ENCODE measurements around the gene ENO2.
"Not testable (repeated sequence)": the region's sequence is repeated elsewhere in the genome, so short reads cannot be mapped to it uniquely, and the experiment has no call there.

The ENO2 gene

DNA sequence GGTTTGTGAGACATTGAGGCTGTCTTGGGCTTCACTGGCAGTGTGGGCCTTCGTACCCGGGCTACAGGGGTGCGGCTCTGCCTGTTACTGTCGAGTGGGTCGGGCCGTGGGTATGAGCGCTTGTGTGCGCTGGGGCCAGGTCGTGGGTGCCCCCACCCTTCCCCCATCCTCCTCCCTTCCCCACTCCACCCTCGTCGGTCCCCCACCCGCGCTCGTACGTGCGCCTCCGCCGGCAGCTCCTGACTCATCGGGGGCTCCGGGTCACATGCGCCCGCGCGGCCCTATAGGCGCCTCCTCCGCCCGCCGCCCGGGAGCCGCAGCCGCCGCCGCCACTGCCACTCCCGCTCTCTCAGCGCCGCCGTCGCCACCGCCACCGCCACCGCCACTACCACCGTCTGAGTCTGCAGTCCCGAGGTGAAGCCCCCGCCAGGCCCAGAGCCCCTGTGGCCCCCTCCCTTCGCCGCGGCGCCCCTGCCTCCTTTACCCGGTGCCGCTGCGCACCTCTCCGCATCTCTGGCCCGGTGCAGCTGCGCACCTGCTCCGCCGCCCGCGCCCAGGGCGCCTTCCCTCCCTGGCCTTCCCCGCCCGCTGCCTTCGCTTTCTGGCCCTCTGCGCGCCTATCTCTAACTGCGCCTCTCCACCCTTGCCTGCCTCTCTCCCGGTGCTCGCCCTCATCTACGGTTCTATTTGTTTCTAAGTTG is at the start of gene ENO2:
ENO2 (plus strand) TSS at position 335 of the 701 bp plus-strand sequence. CDS start 1,253 bp downstream, outside the sequence.
- DNase-seq (ENCODE audit: low read depth in 3 of 3, low spot score in 1 of 3), result peak; percentile 66 to 73 (median 67)

DNA sequence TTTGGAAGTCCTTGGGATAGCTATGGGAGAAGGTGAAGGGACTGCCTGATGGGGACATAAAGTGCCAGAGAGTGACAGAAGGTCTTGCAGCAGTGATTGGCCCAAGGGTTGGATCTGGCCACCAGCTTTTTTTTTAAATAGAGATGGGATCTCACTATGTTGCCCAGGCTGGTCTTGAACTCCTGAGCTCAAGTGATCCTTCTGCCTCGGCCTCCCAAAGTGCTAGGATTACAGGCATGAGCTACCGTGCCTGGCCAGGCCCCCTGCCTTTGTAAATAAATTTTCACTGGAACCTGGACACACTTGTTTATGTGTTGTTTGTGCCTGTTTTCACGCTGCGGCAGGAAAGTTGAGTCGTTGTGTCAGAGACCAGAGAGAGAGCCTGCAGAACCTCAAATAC is 49.1 kb upstream of the ENO2 start:
- not testable (repeated sequence) for DNase-seq (ENCODE audit: low read depth in 3 of 3, low spot score in 1 of 3)

DNA sequence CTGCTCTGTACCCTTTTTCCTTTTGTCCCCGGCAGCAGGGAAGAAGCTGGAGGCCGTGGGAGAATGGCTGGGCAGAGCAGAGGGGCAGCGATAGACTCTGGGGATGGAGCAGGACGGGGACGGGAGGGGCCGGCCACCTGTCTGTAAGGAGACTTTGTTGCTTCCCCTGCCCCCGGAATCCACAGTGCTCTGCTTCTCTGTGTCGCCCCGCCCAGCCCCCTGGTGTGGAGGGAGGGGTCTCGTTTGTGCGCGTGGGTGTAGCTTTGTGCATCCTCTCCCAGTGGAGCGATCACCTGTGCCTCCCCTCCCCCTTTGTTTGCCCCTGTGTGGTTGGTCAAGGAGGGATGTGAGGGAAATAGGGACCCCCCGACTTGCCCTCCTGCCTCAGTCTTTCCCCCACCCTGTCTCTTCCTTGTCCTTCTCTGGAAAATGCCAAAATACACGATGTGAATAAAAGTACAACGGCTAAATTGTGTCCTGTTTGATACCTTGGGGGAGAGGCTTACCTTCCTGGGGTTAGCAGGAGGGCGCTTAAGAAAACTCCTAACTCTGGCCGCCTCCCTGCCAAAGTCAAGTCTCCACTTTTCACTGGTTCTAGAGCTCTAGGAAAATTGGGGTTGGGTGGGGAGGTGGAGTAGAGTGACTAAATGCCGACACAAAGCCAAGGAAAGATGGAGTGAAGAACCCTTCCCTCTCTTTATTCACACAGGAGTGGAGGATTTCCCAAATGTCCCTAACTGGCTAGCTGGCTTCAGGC is 48.0 kb upstream of the ENO2 start:
- no peak for DNase-seq (ENCODE audit: low read depth in 3 of 3, low spot score in 1 of 3)

GRCh38 chr12:6866920-6867412 is 47.4 kb upstream of the ENO2 start:
- DNase-seq (ENCODE audit: low read depth in 3 of 3, low spot score in 1 of 3), result peak in 1 of 3 donors; percentile 73

DNA sequence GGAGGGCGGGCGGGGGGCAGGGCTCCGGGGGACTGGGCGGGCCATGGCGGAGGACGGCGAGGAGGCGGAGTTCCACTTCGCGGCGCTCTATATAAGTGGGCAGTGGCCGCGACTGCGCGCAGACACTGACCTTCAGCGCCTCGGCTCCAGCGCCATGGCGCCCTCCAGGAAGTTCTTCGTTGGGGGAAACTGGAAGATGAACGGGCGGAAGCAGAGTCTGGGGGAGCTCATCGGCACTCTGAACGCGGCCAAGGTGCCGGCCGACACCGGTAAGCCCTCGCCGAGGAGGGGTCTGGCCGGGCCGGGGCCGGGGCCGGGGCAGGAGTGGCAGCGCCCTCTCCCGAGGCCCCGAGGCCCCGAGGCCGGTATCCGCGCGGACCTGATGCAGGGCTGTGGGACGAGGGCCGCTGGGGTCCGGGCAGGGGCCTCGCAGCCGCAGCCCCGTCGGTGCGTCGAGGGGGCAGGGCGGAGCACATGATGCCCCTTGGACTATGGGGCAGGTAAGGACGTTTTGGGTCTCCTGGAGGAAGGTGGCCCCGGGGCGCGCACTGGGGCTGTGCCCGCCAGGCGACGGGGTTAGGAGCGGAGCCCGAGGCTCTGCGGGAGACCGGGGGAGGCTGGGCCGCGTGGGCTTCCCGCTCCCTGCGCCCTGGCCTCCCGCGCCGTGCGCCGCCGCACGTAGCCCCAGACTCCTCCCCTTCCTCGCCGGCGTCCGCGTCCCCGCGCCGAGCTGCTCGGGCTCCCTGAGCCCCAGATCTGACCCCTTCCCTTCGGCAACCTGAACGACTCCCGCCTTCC is 46.8 kb upstream of the ENO2 start, which contains the start of gene TPI1:
TPI1 (plus strand) TSS at position 119 of the 798 bp plus-strand sequence; CDS start at position 155, 36 bp downstream.
- peak; percentile 49 to 66 (median 55) for DNase-seq (ENCODE audit: low read depth in 3 of 3, low spot score in 1 of 3)

DNA sequence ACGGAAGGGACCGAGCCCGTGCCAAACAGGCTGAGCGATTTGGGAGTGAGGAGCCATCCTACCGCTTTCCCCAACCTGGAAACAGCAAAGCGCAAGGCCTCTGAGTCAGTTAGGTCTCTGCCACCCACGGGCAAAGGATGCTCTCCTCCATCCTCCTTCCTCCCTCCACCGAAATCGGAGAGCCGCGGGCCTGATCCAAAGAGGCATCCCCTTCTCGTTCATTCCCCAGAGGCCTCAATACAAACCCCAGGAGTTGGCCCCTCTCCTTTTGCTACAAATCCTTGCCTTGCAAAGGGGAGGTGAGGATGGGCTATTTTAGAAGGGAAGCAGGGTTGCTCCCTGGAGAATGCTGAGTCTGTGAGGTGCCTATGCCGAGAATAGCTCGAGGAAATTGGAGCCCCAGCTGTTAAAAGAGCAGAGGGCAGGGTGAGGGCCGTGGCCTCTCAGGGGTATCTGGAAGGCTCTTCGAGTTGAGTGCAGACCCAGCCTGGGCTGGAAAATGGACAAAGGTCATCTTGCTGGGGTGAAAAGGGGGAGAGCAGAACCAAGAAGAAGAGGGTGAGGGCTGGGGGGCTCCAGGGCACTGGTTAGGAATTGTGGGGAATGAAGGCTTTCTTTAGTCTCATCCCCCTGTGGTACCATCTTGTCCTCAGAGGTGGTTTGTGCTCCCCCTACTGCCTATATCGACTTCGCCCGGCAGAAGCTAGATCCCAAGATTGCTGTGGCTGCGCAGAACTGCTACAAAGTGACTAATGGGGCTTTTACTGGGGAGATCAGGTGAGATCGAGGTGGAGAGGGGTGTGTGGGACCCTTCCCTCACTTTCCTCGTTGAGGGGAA is 46.0 kb upstream of the ENO2 start:
- DNase-seq (ENCODE audit: low read depth in 3 of 3, low spot score in 1 of 3), result no peak

- DNase-seq (ENCODE audit: low read depth in 3 of 3, low spot score in 1 of 3), result peak; percentile 71
Measured at GRCh38 chr12:6869049-6870021, 45.0 kb upstream of the ENO2 start.

- DNase-seq (ENCODE audit: low read depth in 3 of 3, low spot score in 1 of 3), result not testable (repeated sequence)
Measured at GRCh38 chr12:6870304-6870703, 44.1 kb upstream of the ENO2 start.

DNA sequence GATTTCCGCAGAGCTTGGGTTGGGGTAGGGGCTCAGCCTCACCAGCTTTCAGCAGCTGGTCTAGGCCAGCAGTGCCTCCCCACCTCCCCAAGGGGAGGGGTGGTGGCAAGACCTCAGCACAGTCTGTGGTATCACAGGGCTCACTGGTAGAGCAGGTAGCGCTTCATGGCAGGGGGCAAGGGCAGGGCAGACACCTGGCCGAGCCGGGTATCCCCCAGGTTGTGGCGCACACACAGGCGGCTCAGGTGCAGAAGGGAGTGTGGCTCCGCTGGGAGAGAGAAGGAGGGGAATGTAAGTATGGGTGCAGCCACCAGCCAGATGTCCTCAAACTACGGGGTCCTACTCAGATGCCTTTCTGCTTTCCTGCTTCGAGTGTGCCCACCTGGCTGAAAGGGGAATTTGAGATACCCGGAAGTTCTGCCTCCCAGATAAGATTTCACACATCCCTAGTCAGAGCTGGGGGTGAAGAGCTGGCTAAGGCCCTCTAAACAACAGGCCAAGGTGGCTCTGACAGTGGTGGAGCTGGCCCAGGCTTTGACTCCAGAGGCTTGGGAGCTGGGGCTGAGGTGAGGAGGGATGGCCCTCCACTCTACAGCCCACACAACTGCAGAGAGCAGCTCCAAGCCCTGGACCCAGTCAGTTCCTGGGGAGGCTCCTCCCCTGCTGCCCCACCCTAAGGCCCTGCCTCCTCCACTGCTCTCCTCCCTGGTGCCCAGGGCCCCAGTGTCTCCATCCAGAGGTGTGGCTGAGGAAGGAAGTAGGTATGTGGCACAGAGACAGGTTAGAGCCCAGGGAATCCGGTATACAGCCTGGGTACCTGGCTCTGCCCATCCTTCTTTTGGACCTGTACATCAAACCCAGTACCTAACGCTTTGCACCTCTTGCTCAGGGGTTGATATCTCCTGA is 43.1 kb upstream of the ENO2 start:
- DNase-seq (ENCODE audit: low read depth in 3 of 3, low spot score in 1 of 3), result no peak

DNA sequence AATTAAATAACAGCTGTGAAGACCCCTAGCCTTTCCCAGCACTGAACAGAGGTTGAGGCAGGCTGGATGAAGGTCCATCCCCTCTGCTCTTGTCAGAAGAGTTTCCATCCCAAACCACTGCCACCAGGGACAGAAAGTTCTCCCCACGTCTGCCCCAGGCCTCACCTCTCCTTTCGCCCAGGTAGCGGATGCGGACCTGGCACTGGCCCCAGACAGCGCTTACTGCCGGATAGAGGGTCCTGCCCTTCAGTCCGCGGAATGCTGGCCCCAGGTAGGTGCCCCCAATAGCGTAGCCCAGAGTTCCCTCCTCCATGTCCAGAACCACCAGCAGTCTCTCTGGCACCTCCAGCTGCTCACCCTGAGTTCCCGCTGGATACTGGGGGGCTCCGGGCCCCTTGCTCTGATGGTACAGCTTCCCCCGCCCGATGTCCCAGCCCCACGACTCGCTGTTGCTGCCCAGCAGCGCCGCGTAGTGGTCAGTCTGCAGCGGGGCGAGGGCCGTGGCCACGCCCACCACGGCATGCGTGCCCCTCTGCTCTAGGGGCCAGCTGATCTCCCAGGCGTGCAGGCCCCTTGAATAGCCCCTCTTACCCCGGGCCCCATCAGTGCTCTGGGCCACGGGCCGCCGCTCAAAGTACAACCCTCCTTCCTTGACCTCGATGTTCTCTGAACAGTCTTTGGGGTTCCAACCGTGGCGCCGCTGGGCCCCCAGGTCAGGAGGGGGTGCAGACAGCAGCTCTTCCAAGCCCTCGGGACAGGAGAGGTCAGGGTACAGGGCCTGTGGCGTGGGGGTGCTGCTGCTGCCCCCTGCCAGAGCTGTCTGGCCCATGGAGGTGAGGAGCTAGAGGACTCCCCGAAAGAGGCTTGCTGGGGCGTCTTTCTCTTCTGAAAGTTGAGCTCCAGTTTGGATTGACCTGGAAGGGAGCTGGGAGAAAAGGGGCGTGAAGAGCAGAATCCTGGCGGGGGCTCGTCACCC is 42.0 kb upstream of the ENO2 start:
- peak in 2 of 3 donors; percentile 70 to 81 for DNase-seq (ENCODE audit: low read depth in 3 of 3, low spot score in 1 of 3)

DNA sequence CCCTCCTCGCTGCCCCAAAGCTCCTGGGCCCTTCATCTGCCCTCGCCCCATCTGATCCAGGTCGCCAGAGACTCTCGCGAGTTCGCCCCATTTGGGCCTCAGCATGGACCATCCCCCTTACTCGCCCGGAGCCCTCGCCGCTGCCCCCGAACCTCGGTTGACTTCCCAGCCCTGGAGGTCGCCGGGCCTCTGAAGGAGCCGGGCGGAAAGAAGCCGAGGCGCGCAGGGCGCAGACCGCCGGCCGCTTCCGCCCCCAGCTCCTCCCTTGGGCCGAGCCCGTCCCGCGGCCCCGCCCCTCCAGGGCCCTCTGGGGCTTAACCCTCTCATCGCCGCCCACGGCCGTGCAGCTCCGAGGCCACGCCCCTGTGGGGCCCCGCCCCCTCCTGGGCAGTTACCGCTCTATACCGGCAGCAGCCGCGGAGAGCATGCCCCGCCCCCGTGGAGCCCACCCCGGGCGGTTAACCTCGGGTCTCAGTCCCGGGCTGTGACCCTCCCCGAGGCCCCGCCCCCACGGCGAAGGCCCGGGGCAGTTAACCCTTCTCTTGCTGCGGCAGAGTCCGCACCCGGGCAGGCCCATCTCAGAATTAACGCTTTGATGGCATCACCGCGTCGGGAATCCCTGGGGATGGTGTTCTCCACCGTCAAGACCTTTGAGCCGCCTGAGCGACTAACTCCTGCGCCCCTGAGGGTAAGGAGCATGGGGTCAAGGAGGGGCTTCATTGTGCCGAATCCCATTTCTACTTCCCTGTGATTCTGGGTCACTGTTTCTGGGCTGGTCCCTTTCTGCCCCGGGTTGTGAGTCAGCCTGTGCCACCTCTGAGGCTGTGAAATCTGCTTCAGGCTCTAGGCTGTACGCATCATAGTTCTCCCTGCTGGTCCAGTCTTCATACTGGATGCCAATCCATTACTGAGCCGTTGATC is 41.0 kb upstream of the ENO2 start, which contains the start of gene SPSB2:
SPSB2 (minus strand) TSS at position 210 of the 921 bp plus-strand sequence. CDS start 402 bp downstream, outside the sequence.
- DNase-seq (ENCODE audit: low read depth in 3 of 3, low spot score in 1 of 3), result peak; percentile 96 to 99 (median 96)

- not testable (repeated sequence) for DNase-seq (ENCODE audit: low read depth in 3 of 3, low spot score in 1 of 3)
Measured at GRCh38 chr12:6874015-6874368, 40.4 kb upstream of the ENO2 start.

GRCh38 chr12:6879824-6880223 is 34.6 kb upstream of the ENO2 start:
- DNase-seq (ENCODE audit: low read depth in 3 of 3, low spot score in 1 of 3), result not testable (repeated sequence)

GRCh38 chr12:6883252-6883651 is 31.1 kb upstream of the ENO2 start:
- DNase-seq (ENCODE audit: low read depth in 3 of 3, low spot score in 1 of 3), result no peak

DNA sequence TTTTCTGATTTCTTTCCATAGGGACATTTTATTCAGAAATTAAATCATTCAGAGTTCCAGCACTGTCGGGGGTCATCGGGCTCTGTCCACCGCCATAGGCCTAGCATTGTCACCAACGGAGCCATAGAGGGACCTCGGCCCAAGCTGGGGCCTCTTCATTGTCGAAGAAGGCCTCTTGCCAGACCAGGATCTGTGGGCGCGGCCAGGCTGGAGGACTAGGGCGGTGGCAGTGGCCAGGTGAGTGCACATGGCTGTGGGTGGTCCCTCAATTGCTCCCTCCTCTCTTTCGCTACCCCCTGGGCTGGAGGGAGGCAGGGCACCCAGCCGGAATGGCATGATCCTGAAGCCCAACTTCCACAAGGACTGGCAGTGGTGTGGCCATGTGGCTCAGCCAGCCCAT is 30.7 kb upstream of the ENO2 start:
- DNase-seq (ENCODE audit: low read depth in 3 of 3, low spot score in 1 of 3), result no peak

- DNase-seq (ENCODE audit: low read depth in 3 of 3, low spot score in 1 of 3), result no peak
Measured at GRCh38 chr12:6884539-6884938, 29.8 kb upstream of the ENO2 start.

All from stimulated activated CD4-positive, alpha-beta T cell treated with anti-CD3 and anti-CD28 coated beads, TNF-alpha, amount 100 ng/mL, for 1 hour (primary cell).